ENCODE data around the gene ACVR1B.
A peak's percentile ranks its signal among the peaks of the same experiment; 100 is the strongest.

The ACVR1B gene

DNA sequence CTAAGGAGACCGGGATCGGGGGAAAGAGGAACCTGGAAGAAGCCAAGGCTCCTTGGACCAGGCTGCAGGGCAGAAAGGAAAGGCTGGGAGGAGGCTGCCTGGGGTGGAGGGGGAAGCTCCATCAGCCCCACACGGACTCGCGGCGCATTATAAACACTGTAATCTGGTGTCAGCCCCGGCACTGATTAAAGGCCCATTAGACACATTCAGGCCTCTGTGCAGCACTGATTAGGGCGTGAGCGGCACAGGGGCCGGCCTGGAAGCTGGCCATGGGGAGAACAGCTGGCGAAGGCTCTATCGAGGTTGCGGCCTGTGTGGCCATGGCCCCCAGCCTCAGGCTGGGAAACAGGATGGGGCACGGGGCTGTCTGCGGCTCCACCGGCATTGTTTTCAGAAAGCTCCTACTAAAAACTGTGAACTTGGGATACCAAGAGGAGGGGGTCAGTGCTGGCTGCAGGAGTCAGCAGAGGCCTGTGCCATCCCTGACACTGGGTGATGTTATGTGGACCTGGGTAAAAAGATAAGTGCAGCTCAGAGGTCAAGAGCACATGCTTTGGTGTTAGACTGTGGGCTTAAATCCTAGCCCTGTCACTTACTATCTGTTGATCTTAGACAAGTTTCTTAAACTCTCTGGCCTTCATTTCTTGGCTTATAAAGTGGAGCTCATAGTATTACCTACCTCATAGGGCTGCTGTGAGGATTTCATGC lies 33.6 kb upstream of the ACVR1B start:
- DNase-seq = no peak

GRCh38 chr12:51920046-51920445 lies 31.5 kb upstream of the ACVR1B start:
- DNase-seq = no peak

- peak; percentile 26 for DNase-seq
Observed at GRCh38 chr12:51921017-51921725, 30.3 kb upstream of the ACVR1B start.

GRCh38 chr12:51922146-51922545 lies 29.4 kb upstream of the ACVR1B start:
- DNase-seq = no peak

GRCh38 chr12:51922762-51923505 lies 28.6 kb upstream of the ACVR1B start:
- DNase-seq = no peak

DNA sequence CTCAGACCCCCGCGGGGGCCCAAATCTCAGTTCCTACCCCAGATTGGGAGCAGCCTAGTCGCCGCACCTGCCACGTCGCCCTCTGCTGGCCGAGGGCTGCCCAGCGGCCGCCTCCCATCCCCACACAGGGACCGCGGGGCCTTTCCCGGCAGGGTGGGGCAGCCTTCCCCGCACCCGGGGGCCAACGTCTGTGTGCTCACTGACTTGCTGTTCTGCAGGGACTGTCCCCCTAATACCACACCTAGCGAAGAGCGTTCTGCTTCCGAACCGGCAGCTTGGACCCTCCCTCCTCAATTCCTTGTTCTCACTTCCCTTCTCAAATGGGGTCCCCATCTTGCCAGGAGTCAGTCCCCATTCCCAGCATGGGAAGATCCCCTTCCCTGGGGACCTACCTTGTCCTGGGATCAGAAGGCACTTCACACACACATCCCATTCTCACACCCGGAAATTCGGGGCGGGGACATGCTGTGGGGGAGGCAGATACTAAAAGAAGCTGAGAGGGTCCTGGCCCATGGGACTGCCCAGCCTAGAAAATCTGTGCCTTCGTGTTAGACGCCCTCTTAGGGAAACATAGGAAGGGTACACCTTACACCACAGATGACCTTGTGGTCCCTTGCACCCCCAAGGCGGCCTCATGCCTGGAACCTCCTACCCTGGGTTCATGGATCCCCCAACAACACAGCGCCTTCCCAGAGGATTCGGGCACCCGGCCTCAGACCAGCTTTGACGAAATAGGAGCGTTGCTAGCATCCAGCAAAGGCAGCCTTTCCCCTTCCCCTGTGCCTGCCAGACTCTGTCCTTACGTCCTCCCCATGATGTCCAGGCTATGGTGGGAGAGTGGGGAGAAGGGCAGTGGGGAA lies 27.8 kb upstream of the ACVR1B start:
- no peak for DNase-seq

GRCh38 chr12:51924551-51925319 lies 26.8 kb upstream of the ACVR1B start:
- no peak for DNase-seq

DNA sequence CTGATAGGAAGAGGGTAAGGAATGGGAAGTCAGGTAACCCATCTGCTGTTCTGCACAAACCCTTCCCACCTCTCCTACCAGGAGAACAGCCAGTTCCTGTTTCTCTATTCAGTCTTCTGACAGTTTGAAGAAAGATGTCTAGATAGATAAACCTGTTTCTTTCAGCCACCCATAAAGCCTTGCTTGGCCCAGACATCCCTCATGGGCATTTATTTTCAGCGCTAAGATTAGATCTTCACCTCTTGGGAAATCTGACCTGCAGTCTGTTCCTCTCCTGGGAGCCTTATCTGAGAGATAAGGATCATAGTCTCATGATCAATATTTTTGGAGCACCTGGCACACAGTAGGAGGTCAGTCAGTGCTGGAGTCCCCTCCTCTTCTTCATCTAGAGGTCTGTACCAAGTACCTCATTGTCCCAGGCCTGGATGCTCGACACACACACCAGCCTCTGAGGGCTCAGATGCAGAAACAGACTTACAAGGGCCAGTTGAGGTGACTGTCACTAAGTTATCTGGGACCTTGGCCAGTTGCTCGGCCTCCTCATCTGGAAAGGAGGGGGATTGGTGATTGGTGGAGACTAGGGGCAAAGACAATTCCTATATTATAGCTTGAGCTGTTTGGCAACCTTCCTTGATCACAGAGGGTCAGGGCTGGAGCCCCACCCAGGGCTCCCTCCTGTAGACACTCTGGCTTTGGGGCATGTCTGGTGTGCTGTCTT lies 26.0 kb upstream of the ACVR1B start:
- DNase-seq = no peak

DNA sequence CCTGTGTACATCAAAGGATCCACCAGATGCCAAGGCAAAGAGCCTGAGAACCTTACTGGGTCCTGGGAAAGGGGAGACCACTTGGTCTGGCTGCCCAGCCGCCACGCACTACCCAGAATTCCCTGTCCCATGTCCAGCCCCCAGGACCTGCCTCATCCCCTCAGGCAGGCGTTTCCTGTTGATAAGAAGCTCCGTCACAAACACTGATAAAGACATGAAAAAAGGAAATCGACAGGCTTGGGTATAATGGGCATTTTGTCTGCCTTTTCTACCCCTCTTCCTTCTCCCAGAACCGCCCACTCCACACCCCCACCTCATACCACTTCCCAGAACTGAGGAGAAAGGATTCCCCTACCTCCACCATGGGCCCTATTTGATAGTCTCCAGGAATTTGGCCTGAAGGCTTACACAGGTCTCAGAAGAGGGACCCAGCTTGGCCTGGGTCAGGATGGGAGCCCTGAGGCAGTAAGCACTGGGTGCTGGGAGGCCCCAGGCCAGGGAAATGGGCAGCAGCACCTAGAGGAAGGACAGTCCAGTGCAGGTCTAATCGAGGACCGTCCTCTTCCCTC lies 25.4 kb upstream of the ACVR1B start:
- no peak for DNase-seq

DNA sequence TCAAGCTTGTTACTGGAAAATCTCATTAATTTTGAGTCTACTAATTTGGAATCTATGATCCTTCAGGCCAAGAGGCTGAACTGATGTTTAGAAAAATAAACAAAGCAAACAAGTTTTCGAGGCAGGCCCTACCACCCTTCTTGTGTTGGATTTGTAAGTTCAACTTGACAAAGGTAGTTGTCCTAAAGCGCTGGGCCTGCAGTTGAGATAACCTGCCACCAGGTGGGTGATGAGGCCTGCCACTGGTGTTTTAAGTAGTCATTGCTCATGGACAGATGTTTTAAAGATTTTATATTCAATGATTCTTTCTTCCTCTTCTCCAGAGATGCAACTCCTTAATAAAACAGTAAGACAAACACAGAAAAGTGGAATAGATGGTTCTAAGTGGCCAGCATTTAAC lies 24.8 kb upstream of the ACVR1B start:
- DNase-seq = no peak

DNA sequence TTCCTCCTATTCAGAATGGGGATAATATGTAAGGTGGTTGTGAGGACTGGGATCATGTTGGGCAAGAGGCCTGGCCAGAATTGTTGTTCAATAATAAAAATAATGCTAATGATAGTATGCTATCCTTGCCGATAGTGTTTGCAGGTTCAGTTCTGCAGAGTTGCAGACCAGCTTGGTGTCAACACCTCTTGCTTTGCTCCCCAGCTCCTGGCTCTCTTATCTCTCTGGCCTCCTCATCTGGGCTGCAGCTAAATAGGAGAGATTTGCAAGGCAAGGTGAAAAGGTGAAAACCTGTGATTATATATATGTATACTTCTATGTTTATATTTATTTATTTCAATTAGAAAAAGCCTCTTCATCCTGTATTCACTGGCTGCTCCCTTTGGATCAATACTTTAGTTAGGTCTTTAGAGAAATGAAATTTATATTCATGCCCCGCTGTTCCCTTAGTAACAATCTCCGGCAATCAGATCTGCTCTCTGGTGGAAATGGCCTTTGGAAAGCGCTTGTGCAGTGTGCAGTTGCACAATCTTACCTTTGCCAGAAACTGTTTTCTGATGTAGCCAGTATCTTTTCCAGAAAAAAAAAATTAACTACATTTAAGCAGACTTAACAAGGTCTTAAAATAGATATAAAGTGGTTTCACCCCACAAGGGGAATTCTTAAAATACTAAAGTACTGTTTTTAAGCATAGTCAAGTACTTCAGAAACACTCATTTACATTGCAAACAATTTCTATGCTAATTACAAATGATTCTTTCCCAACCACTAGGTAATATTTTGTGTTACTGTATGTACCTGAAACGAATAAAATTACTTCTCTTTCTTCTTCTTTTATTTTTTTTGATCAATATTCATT lies 19.1 kb upstream of the ACVR1B start:
- DNase-seq = no peak

- DNase-seq = no peak
Observed at GRCh38 chr12:51934080-51934479, 17.4 kb upstream of the ACVR1B start.

DNA sequence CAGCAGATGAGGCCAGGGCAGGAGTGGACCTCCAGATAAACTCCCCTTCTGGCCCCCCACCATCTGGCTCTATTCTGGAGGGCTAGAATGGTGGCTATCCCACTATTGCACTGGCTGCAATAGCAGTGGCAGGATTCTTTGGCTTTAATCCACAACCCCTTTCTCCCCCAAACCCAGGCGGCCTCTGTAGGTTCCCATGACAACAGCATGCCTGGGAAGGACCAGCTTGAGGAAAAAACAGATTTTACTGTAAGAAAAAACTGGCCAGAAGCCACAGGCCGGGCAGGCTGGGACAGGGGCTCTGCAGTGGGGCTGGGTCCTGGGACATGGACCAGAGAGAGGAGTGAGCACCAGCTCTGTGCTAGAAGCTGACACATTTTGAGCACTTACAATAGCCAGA lies 13.6 kb upstream of the ACVR1B start:
- DNase-seq = peak; percentile 40

DNA sequence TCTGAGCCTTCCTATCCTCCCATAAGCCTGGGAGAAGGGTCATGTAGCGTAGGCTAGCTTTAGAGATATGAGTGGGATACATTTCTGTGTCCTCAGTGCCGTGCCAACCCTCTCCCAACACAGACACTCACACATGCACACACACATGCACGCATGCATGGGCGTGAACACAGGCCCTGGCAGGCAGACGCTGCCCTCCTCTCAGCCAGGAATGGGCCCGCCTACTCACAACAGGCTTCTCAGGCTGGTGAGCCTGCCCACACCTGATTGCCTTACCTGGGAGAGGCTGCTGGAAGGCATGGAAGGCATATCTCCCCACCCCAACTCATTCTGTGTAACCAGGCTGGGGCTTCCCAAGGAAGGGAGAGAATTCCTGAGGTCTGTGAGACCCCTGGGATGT lies 12.8 kb upstream of the ACVR1B start:
- DNase-seq = no peak

GRCh38 chr12:51941011-51941581 lies 10.4 kb upstream of the ACVR1B start:
- DNase-seq = peak; percentile 16

GRCh38 chr12:51941604-51942003 lies 9.9 kb upstream of the ACVR1B start:
- DNase-seq = no peak

DNA sequence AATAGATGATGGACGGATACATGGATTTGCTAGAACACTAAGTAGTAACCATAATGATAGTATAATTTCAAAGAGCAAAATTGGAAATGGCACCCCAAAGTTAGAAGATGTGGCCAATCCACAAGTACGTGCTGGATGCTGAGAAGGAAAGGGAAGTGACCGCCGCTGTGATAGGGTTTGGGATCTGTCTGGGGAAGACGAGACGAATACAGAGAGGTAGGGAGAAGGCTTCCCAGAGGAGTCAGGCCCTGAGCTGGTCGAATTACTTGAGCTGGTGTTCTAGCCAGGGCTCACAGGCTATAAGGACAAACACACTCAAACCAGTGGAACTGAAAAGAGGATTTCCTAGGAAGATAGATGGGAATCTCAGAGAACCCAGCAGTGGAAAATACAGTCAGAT lies 9.4 kb upstream of the ACVR1B start:
- no peak for DNase-seq

DNA sequence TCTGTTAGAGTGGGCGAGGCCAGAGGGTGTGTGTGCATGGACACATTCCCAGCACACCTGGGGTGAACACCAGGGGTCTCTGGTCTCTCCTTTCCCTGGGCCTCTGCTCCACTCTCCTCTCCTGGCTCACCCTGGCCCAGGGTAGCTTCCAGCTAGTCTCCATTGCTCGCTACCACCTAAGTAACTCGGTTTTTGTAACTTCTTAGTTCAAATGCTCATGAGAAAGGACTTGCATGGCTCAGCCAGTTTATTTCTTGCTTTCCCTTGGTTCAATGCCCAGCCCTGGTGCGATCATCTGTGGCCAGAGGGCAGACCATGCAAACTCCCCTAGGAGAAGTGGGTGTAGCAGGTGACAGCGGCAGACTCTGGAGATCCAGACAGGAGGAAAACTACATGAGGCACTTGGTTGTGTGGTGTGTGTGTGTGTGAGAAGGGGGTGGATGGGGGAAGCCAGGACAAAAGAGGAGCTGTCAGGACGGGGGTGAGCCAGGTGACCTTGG lies 8.9 kb upstream of the ACVR1B start:
- DNase-seq = no peak

GRCh38 chr12:51943346-51943745 lies 8.2 kb upstream of the ACVR1B start:
- no peak for DNase-seq
